GM18909 (cell line): ENCODE results near the gene PYGO1.

Experiments
- ATAC-seq: cut with Tn5 transposase; IDR thresholded peaks from one replicate; pipeline ENCODE4 v1.9.1; 2021; ENCODE audit warnings: mild to moderate bottlenecking; ENCODE audit not compliant: unreplicated experiment, poor library complexity

Gene PYGO1

GRCh38 chr15:55574096-55574495 lies 14.0 kb downstream of the PYGO1 start:
- ATAC-seq = no peak

GRCh38 chr15:55573224-55573623 lies 14.9 kb downstream of the PYGO1 start:
- no peak for ATAC-seq

- ATAC-seq = no peak
These were observed 23.6 kb downstream of the PYGO1 start for GRCh38 chr15:55564347-55565145.

DNA sequence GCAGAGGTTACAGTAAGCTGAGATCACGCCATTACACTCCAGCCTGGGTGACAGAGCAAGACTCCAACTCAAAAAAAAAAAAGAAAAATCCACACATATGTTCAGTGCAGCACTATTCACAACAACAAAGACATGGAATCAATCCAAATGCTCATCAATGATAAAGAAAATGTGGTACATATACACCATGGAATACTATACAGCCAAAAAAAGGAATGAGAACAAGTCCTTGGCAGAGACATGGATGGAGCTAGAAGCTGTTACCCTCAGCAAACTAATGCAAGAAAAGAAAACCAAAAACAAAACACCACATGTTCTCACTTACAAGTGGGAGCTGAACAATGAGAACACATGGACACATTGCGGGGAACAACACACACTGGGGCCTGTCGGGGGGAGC lies 25.5 kb downstream of the PYGO1 start:
- ATAC-seq = no peak

DNA sequence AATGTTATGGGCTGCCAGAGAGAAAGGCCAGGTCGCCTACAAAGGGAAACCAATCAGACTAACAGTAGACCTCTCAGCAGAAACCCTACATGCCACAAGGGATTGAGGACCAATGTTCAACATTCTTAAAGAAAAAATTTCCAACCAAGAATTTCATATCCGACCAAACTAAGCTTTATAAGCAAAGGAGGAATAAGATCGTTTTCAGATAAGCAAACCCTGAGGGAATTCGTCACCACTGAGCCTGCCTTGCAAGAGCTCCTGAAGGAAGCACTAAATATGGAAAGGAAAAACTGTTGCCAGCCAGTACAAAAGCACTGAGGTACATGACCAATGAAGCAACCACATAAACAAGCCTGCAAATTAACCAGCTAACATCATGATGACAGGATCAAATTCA lies 33.1 kb downstream of the PYGO1 start:
- ATAC-seq = no peak

DNA sequence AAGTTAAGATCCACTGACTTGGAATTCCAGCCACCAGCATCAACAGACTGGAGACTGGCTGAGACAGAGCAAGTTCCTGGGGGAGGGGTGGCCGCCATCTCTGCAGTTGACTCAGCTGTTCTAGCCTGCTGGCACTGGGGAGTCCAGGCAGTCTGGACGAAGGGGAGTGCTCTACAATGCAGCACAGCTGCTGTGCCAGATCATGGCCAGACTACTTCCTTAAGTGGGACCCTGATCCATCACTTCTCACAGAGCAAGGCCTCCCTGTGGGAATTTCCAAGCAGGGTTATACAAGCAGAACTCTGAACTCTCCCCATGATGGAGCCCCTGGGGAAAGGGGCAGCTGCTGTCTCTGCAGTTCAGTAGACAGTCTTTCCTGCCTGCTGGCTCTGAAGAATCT lies 35.2 kb downstream of the PYGO1 start:
- ATAC-seq = no peak

DNA sequence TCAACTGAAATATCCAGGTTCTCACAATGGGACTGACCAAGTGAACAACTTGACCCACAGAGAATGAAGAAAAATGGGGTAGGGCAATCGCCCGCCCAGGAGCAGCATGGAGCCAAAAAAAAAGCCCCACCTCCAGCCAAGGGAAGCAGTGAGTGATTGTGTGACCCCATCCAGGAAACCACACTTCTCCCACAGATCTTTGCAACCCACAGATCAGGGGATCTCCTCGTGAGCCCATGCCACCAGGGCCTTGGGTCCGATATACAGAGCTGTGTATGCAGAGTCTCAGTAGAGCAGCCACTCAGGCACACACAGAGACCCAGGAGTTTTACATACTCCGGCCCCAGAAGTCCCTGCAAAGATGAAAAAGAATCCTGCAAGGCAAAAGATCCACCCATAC lies 35.7 kb downstream of the PYGO1 start:
- ATAC-seq = no peak

GRCh38 chr15:55549305-55549704 lies 38.8 kb downstream of the PYGO1 start:
- no peak for ATAC-seq

DNA sequence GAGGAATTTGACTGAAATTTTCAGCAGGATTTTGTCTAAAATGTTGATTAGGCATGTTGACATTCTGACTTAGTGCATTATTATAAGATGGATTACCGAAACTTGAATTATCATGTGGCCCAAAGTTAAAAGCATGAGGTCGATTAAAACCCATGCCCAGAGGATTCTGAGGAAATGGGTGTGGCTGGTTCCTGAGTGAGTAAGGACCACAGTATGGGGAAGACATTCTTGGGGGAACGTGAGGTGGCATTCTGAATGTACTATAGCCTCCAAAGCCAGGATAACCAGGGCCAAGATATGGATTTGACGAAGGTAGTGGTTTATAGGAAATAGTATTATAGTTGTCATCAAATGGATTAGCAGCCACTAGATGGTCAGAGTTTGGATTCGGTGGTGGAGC lies 41.4 kb downstream of the PYGO1 start:
- ATAC-seq = no peak

DNA sequence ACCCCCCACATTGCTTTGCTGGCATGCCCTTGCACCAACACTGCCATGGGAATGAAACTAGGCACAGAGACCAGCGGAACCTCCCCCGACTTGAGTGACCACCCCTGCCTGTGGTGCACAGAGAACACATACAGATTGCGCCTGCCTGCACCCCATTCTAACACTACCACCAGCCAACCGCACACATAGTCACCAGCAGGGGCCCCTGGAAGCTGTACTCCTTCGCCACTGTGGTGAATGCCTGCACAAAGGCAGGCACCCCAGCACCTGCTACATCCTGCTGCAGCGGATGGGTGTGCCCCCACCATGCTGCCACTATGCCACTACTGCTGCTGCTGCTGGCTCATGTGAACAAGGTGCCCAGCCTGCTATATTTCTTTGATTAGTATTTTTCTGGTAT lies 52.7 kb downstream of the PYGO1 start:
- ATAC-seq = no peak

GRCh38 chr15:55532944-55533343 lies 55.2 kb downstream of the PYGO1 start:
- no peak for ATAC-seq

DNA sequence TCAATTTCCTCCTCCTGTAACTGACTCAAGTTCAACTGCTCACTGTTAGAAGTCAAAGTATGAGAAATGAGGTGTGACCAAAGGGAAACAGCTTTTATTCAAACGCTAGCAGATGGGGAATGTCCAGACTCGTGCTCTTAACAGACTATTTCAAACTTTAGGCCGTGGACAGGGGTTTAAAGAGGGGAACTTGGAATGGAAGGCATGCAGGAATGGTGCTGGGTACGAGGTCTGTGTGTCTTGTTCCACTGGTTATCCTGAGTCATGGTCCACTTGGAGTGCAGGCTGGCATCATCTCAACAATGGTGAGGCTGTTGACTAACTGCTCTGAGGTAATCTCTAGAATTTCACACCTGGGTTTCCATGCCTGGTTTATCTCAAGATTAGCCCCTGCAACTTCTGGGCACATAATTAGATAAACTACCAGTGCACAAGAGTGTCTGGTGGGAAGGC lies 57.3 kb downstream of the PYGO1 start:
- no peak for ATAC-seq

DNA sequence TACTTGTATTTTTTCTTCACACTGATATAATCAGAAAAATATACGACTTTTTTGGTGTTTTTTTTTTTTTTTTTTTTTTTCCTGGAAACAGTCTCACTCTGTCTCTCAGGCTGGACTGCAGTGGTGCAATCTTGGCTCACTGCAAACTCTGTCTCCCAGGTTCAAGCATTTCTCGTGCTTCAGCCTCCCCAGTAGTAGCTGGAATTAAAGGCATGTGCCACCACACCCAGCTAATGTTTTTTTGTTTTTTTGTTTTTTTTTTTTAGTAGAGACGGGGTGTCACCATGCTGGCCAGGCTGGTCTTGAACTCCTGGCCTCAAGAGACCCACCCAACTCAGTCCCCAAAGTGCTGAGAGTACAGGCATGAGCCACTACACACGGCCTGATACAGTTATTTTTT lies 59.3 kb downstream of the PYGO1 start:
- no peak for ATAC-seq

DNA sequence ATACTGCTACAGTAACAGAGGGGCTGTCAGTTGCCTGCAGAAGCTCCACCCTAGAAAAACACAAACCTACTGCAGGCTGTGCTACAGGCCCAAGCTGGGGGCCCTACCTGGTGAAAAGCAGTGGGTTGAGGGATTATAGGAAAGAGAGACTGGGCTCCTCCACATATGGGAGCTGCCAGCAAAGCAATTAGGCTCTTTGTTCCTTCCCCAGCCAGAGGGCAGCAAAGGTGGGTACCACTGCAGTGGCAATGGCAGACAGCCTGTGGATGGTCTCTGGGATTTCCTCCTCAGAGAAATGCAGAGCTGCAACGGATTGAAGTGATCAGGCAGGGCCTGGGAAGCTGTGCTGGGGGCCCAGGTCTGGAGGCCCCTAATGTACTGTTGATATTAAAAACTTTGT lies 61.0 kb downstream of the PYGO1 start:
- ATAC-seq = no peak

DNA sequence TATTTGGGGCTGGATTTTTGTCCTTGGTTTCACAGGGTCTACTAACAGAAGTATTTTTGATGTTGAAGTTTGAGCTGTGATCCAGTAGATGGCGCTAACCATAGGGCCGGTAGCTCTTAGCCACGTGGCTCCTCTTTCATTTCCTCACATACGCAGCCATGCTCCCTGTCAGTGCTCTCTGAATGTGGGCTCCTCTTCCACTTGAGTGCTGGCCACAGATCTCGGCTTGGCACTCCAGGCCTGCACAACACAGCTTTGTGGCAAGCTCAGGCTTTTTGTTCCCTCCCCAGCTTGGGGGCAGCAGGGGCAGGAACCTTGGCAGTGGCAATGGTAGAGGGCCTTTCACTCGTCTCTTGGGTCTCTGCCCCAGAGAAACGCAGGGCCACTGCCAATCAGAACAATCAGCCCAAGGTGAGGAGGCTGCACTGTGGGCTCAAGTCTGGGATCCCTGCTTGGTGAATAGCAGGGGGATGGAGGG lies 61.5 kb downstream of the PYGO1 start:
- ATAC-seq = peak; percentile 84

DNA sequence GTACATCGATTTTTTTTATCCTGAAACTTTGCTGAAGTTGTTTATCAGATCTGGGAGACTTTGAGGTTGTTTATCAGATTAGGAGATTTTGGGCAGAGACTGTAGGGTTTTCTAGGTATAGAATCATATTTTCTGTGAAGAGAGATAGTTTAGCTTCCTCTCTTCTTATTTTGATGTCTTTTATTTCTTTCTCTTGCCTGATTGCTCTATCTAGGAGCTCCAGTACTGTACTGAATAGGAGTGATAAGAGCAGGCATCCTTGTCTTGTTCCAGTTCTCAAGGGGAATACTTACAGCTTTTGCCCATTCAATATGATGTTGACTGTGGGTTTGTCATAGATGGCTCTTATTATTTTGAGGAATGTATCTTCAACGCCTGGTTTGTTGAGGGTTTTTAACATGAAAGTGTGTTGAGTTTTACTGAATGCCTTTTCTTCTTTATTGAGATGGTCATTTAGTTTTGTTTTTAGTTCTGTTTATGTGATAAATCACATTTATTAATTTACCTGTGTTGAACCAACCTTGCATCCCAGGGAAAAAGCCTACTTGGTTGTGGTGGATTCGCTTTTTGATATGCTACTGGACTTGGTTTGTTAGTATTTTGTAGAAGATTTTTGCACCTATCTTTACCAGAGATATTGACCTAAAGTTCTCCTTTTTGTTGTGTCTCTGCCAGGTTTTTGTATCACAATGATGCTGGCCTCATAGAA lies 65.2 kb downstream of the PYGO1 start:
- no peak for ATAC-seq

- ATAC-seq = no peak
These were observed 69.5 kb downstream of the PYGO1 start for GRCh38 chr15:55518641-55519040.

DNA sequence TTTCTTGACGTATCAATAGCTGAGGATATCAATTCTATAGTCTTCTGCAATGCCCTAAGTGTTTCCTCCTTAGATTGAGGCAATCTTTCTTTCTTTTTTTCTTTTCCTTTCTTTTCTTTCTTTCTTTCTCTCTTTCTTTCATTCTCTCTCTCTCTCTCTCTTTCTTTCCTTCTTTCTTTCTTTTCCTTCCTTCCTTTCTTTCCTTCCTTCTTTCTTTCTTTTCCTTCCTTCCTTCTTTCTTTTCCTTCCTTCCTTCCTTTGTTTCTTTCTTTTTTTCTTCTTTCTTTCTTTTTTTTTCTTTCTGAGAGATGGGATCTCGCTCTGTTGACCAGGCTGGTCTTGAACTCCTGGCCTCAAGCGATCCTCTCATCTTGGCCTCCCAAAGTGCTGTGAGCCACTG lies 70.1 kb downstream of the PYGO1 start:
- no peak for ATAC-seq

- no peak for ATAC-seq
These were observed 72.0 kb downstream of the PYGO1 start for GRCh38 chr15:55515991-55516776.

DNA sequence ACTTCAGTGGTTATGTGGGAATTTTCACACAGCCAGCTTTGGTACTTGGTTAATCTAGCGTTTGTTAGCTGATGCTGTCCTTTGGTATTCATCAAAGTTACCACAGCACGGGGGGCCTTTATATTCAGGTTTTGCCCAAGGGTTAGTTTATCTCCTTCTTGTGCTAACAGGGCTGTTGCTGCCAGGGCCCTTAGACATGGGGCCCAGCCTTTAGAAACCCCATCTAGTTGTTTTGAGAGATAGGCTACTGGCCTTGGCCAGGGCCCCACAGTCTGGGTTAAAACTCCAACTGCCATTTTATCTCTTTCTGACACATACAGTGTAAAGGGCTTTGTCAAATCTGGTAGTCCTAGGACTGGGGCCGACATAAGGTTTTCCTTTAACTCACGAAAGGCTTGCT lies 72.7 kb downstream of the PYGO1 start:
- ATAC-seq = no peak

DNA sequence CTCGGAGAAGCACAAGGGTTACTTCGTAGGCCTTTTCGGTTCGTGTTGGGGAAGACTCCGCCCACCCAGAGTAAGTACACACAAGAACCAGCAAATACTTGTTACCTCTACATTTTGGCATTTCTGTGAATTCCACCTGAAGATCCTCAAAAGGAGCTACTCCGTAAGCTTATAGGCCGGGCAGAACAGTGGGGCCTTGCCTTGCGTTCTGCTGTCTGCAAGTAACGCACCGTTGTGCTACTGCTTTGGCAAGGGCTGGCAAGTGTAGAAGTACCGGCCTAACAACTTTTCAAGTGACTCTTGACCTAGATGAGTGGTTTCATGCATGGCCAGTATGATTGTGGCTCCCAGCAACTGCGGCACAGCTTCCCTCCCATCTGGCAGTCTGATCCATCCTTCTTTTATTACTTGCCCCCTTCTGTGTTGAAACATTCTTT lies 73.7 kb downstream of the PYGO1 start:
- ATAC-seq = no peak
